Mesothelial cell of epicardium (in vitro differentiated cells): Measurements from ENCODE around the gene SCN2B. TPM values are rescaled to one million over a fixed set of nuclear protein-coding genes. Genes with fewer than 3 reads are reported as not detected.

Source experiments
- DNase-seq, 2 experiments: peaks; one replicate each; pipeline ENCODE4 v3.0.0; 2021; ENCODE audit warnings: low spot score in 2 of 2; ENCODE audit not compliant: unreplicated experiment in 2 of 2
- H3K27ac Mint-ChIP-seq: 2 replicates; pipeline ENCODE4 v1.8.0; 2021; ENCODE audit warnings: mixed read lengths
- H3K27me3 Mint-ChIP-seq: 2 replicates; pipeline ENCODE4 v1.8.0; 2021; ENCODE audit warnings: low read depth, mixed read lengths
- H3K36me3 Mint-ChIP-seq: 2 replicates; pipeline ENCODE4 v1.8.0; 2021; ENCODE audit warnings: mixed read lengths
- H3K4me1 Mint-ChIP-seq: 2 replicates; pipeline ENCODE4 v1.8.0; 2021; ENCODE audit warnings: mixed read lengths
- H3K4me3 Mint-ChIP-seq: 2 replicates; pipeline ENCODE4 v1.8.0; 2021; ENCODE audit warnings: mild to moderate bottlenecking, moderate library complexity, mixed read lengths
- H3K9me3 Mint-ChIP-seq: 2 replicates; pipeline ENCODE4 v1.8.0; 2021; ENCODE audit warnings: mixed read lengths
- CTCF ChIP-seq: fragments of 200-600 bp; sonication (generic); IDR thresholded peaks from one replicate; pipeline ENCODE4 v1.5.0; 2021; ENCODE audit warnings: antibody characterized with exemption; ENCODE audit not compliant: unreplicated experiment
- total RNA-seq: library from RNA; stranded (reverse); gene quantifications from 3 replicates; pipeline ENCODE4 v1.2.1, GENCODE V29; 2021

Gene SCN2B
- total RNA-seq, 1 donor from 2014 or later: 2.3 TPM

GRCh38 chr11:118212781-118213191, 36.3 kb upstream of the SCN2B start:
- Mint-ChIP-seq H3K9me3 (peaks cover 5% of the 10 kb centered on the region), H3K36me3 (no peaks in the 10 kb centered on the region), H3K4me3 (no peak overlapping the region), H3K27ac (no peak overlapping the region), H3K4me1 (peaks cover 6% of the 10 kb centered on the region), H3K27me3 (peaks cover 79% of the 10 kb centered on the region)
- TF ChIP-seq CTCF: no peak
- DNase-seq: no peak

- DNase-seq: no peak
- Mint-ChIP-seq H3K27ac (no peak overlapping the region), H3K27me3 (peaks cover 80% of the 10 kb centered on the region), H3K9me3 (peaks cover 5% of the 10 kb centered on the region), H3K4me3 (no peak overlapping the region), H3K36me3 (no peaks in the 10 kb centered on the region), H3K4me1 (peaks cover 6% of the 10 kb centered on the region)
- TF ChIP-seq CTCF: no peak
Measured at GRCh38 chr11:118212131-118212725, 35.8 kb upstream of the SCN2B start.

- Mint-ChIP-seq H3K9me3 (peaks cover 5% of the 10 kb centered on the region), H3K4me1 (no peaks in the 10 kb centered on the region), H3K4me3 (no peak overlapping the region), H3K27ac (no peak overlapping the region), H3K36me3 (no peaks in the 10 kb centered on the region), H3K27me3 (peaks cover 87% of the 10 kb centered on the region)
- no peak for TF ChIP-seq CTCF
- DNase-seq: no peak
Measured at GRCh38 chr11:118211006-118211405, 34.6 kb upstream of the SCN2B start.

GRCh38 chr11:118210323-118210722, 33.9 kb upstream of the SCN2B start:
- Mint-ChIP-seq H3K36me3 (no peaks in the 10 kb centered on the region), H3K4me1 (no peaks in the 10 kb centered on the region), H3K4me3 (no peak overlapping the region), H3K27me3 (peaks cover 91% of the 10 kb centered on the region), H3K9me3 (peaks cover 5% of the 10 kb centered on the region), H3K27ac (no peak overlapping the region)
- DNase-seq: no peak
- no peak for TF ChIP-seq CTCF

GRCh38 chr11:118209033-118209432, 32.6 kb upstream of the SCN2B start:
- no peaks in the 10 kb centered on the region for H3K9me3 Mint-ChIP-seq
- H3K27me3 Mint-ChIP-seq: peaks cover 83% of the 10 kb centered on the region
- no peaks in the 10 kb centered on the region for H3K36me3 Mint-ChIP-seq
- TF ChIP-seq CTCF: no peak
- no peak for DNase-seq
- H3K4me3 Mint-ChIP-seq: no peak overlapping the region
- no peak overlapping the region for H3K27ac Mint-ChIP-seq
- no peaks in the 10 kb centered on the region for H3K4me1 Mint-ChIP-seq

GRCh38 chr11:118207079-118207478, 30.6 kb upstream of the SCN2B start:
- Mint-ChIP-seq H3K4me1 (no peaks in the 10 kb centered on the region), H3K27ac (no peak overlapping the region), H3K27me3 (peaks cover 63% of the 10 kb centered on the region), H3K9me3 (no peaks in the 10 kb centered on the region), H3K4me3 (no peak overlapping the region), H3K36me3 (no peaks in the 10 kb centered on the region)
- no peak for DNase-seq
- TF ChIP-seq CTCF: no peak
